HUES48 (cell line): ENCODE results near the gene DUSP8.

Experiments used
- H3K27ac ChIP-seq: one replicate; pipeline ENCODE4 v1.7.0; 2013; ENCODE audit warnings: low read depth, low read length, inconsistent platforms
- H3K27me3 ChIP-seq: 2 replicates; pipeline ENCODE4 v1.6.1; 2013; ENCODE audit warnings: mild to moderate bottlenecking, low read length; ENCODE audit not compliant: control insufficient read depth, insufficient read depth
- H3K36me3 ChIP-seq: 2 replicates; pipeline ENCODE4 v1.6.1; 2013; ENCODE audit warnings: low read length; ENCODE audit not compliant: control insufficient read depth, insufficient read depth
- H3K4me1 ChIP-seq: 2 replicates; pipeline ENCODE4 v1.6.1; 2013; ENCODE audit warnings: mild to moderate bottlenecking, low read length; ENCODE audit not compliant: control insufficient read depth, insufficient read depth
- H3K4me3 ChIP-seq: 2 replicates; pipeline ENCODE4 v1.5.1; 2013; ENCODE audit warnings: mild to moderate bottlenecking, low read depth, low read length
- H3K9ac ChIP-seq: 2 replicates; pipeline ENCODE4 v1.6.1; 2013; ENCODE audit warnings: mild to moderate bottlenecking, low read depth, low read length, moderate library complexity
- H3K9me3 ChIP-seq: 2 replicates; pipeline ENCODE4 v1.6.1; 2013; ENCODE audit warnings: low read length; ENCODE audit not compliant: control insufficient read depth, insufficient read depth

Gene DUSP8

GRCh38 chr11:1541474-1542204 lies 30.4 kb downstream of the DUSP8 start:
- Histone ChIP-seq H3K27me3 (peaks cover 41% of the 10 kb centered on the region), H3K27ac (no peak overlapping the region), H3K4me3 (no peak overlapping the region), H3K36me3 (no peaks in the 10 kb centered on the region), H3K4me1 (peaks cover 8% of the 10 kb centered on the region; the same call in 1 of the 2 replicates), H3K9ac (no peak overlapping the region), H3K9me3 (no peaks in the 10 kb centered on the region)

DNA sequence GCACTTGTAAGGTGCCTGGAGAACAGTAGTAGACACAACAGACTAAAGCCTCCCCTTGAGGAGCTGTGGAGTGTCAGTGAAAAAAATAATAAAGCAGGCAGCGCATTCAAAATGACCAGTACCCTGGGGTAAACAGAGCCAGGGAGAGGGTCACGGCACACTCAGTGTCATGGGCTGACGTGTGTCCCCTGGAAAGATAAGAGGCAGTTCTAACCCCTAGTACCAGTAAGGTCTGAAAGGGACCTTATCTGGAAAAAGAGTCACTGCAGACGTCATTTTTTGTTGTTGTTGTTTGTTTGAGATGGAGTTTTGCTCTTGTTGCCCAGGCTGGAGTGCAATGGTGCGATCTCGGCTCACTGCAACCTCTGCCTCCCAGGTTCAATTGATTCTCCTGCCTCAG lies 32.0 kb downstream of the DUSP8 start:
- H3K27me3 ChIP-seq: peaks cover 31% of the 10 kb centered on the region
- no peak overlapping the region for H3K27ac ChIP-seq
- no peaks in the 10 kb centered on the region for H3K4me1 ChIP-seq
- no peak overlapping the region for H3K4me3 ChIP-seq
- H3K36me3 ChIP-seq: no peaks in the 10 kb centered on the region
- no peak overlapping the region for H3K9ac ChIP-seq
- no peaks in the 10 kb centered on the region for H3K9me3 ChIP-seq

DNA sequence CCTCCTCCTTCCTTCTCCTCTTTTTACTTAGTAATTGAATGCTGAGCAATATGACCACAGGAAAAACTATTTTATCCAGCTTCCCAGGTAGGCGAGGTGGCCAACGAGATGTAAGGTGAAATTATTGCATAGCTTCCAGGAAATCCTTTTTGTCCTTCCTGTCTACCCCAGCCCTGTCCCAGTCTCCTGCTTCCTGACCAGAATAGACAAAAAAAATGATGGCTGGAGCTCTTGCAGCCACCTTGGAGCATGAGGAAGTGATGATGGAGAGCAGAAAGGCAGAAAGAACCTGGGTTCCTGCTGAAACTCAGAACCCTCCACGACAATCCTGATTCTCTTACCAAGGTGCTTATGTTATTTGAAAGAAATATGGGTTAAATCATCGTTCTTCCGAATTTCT lies 33.9 kb downstream of the DUSP8 start:
- no peaks in the 10 kb centered on the region for H3K4me1 ChIP-seq
- H3K36me3 ChIP-seq: no peaks in the 10 kb centered on the region
- H3K9ac ChIP-seq: no peak overlapping the region
- no peak overlapping the region for H3K27ac ChIP-seq
- H3K27me3 ChIP-seq: peaks cover 23% of the 10 kb centered on the region
- H3K4me3 ChIP-seq: no peak overlapping the region
- no peaks in the 10 kb centered on the region for H3K9me3 ChIP-seq

GRCh38 chr11:1536065-1536843 lies 35.8 kb downstream of the DUSP8 start:
- no peak overlapping the region for H3K27ac ChIP-seq
- H3K9ac ChIP-seq: no peak overlapping the region
- H3K4me1 ChIP-seq: no peaks in the 10 kb centered on the region
- peaks cover 22% of the 10 kb centered on the region for H3K27me3 ChIP-seq
- no peak overlapping the region for H3K4me3 ChIP-seq
- no peaks in the 10 kb centered on the region for H3K9me3 ChIP-seq
- no peaks in the 10 kb centered on the region for H3K36me3 ChIP-seq

GRCh38 chr11:1534682-1535081 lies 37.4 kb downstream of the DUSP8 start:
- Histone ChIP-seq H3K36me3 (no peaks in the 10 kb centered on the region), H3K9me3 (no peaks in the 10 kb centered on the region), H3K9ac (no peak overlapping the region), H3K4me1 (no peaks in the 10 kb centered on the region), H3K4me3 (no peak overlapping the region), H3K27me3 (peaks cover 14% of the 10 kb centered on the region), H3K27ac (no peak overlapping the region)

DNA sequence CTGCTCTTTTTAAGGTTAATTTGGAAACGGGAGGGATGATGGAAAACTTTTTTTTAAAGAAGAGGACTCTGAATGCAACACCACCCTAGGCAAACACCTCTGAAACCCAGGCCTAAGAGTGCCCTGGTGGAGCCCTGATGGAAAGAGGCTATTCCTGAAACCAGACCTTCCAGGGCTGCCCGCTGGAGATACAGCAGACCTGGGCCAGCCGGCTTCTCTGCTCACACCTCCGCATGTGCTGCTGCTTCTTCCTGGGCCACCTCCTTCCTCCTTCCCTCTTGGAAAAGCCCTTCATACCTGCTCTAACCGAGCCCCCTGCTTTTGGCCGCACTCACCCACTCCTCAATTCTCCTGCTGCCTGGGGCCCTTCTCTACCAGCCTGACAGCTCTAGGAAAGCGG lies 37.9 kb downstream of the DUSP8 start:
- H3K27ac ChIP-seq: no peak overlapping the region
- H3K9ac ChIP-seq: no peak overlapping the region
- no peaks in the 10 kb centered on the region for H3K36me3 ChIP-seq
- no peaks in the 10 kb centered on the region for H3K9me3 ChIP-seq
- H3K4me1 ChIP-seq: no peaks in the 10 kb centered on the region
- no peak overlapping the region for H3K4me3 ChIP-seq
- H3K27me3 ChIP-seq: peaks cover 10% of the 10 kb centered on the region

DNA sequence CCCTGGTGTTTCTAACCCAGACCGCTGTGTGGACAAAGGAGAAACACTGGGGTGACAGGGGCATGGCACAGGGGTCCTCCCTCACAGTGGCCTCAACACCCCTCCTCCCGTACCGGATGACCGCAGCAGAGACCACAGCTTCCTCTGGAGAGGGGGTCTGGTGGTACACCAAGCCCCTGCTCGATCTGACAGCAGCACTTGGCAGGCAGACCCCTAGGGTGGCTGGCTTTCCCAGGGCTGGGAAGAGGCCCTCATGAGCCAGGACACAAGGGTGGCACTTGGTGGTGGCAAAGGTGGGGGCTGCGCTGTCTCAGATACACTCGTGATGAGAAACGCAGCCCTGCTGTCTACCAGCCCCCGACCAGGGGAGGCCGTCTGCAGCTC lies 38.7 kb downstream of the DUSP8 start:
- Histone ChIP-seq H3K4me1 (no peaks in the 10 kb centered on the region), H3K27me3 (peaks cover 7% of the 10 kb centered on the region), H3K9ac (no peak overlapping the region), H3K27ac (no peak overlapping the region), H3K9me3 (no peaks in the 10 kb centered on the region), H3K36me3 (no peaks in the 10 kb centered on the region), H3K4me3 (no peak overlapping the region)

- H3K27me3 ChIP-seq: peaks cover 2% of the 10 kb centered on the region
- no peaks in the 10 kb centered on the region for H3K36me3 ChIP-seq
- no peak overlapping the region for H3K27ac ChIP-seq
- no peak overlapping the region for H3K4me3 ChIP-seq
- H3K4me1 ChIP-seq: no peaks in the 10 kb centered on the region
- H3K9ac ChIP-seq: no peak overlapping the region
- H3K9me3 ChIP-seq: no peaks in the 10 kb centered on the region
Observed at GRCh38 chr11:1532606-1533341, 39.3 kb downstream of the DUSP8 start.

- H3K36me3 ChIP-seq: no peaks in the 10 kb centered on the region
- H3K4me3 ChIP-seq: no peak overlapping the region
- no peaks in the 10 kb centered on the region for H3K4me1 ChIP-seq
- H3K9me3 ChIP-seq: no peaks in the 10 kb centered on the region
- no peak overlapping the region for H3K9ac ChIP-seq
- no peaks in the 10 kb centered on the region for H3K27me3 ChIP-seq
- H3K27ac ChIP-seq: no peak overlapping the region
Observed at GRCh38 chr11:1532014-1532586, 40.0 kb downstream of the DUSP8 start.

DNA sequence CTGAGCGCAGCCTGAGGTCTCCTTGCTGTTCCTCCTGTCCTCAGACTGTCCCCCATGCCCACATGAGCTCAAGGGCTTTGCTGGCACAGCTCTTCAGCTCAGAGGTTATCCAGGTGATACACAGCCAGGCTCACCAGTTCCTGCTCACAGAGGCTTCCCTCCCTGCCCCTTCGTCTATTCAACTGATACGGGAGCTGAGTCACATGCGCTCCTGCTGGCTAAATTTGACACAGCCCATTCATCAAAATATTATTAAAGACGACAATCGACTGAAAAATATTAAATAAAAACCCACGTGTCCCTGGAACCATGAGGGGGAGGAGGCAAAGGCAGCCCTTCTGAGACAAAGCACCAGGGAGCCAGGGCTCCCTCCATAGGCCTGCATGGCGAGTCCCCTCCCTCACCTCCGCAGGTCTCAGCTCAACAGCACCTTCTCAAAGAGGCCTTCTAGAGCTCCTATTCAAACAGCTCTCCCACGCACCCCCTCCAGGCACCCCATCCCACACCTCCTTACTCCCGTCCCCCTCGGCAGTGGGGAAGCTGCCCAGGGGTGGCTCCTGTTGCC lies 40.5 kb downstream of the DUSP8 start:
- Histone ChIP-seq H3K9me3 (no peaks in the 10 kb centered on the region), H3K4me1 (no peaks in the 10 kb centered on the region), H3K27ac (no peak overlapping the region), H3K36me3 (no peaks in the 10 kb centered on the region), H3K9ac (no peak overlapping the region), H3K4me3 (no peak overlapping the region), H3K27me3 (no peaks in the 10 kb centered on the region)
